ENCODE results near the gene PRSS53.

GRCh38 chr16:31094424-31095120, 5.8 kb upstream of the PRSS53 start, which contains the start of gene VKORC1:
- TF ChIP-seq POLR2AphosphoS5 (IDR thresholded peaks at IDR 0.05) = peak; percentile 97
- peak in 2 of 4 experiments; percentile 34 to 46 for TF ChIP-seq CTCF (IDR thresholded peaks at IDR 0.05)
